Upper lobe of left lung (tissue), 6 donors: ENCODE measurements around the gene ELP4. TPM values are rescaled to one million over a fixed set of nuclear protein-coding genes. Genes with fewer than 3 reads are reported as not detected.

Experiments used
- ATAC-seq, 2 donors: fragments of 200-7000 bp; cut with Tn5 transposase; one replicate each; pipeline ENCODE4 v1.9.1; 2022; ENCODE audit warnings: mild to moderate bottlenecking in 2 of 2, moderate library complexity in 2 of 2; ENCODE audit not compliant: low FRiP score in 2 of 2
- DNase-seq, 2 donors: peaks; one replicate each; pipeline ENCODE4 v3.0.0-alpha.2; 2019 to 2020
- H3K27ac ChIP-seq, 4 donors: fragments of 200-600 bp; sonication (generic); one replicate each; pipeline ENCODE4 v1.5.1; 2016 to 2019
- H3K27me3 ChIP-seq, 4 donors: fragments of 200-600 bp; sonication (generic); one replicate each; pipeline ENCODE4 v1.5.1; 2017 to 2019
- H3K36me3 ChIP-seq, 4 donors: fragments of 200-600 bp; sonication (generic); one replicate each; pipeline ENCODE4 v1.5.1; 2016 to 2019
- H3K4me1 ChIP-seq, 4 donors: fragments of 200-600 bp; sonication (generic); one replicate each; pipeline ENCODE4 v1.5.1; 2018 to 2019
- H3K4me3 ChIP-seq, 4 donors: fragments of 200-600 bp; sonication (generic); one replicate each; pipeline ENCODE4 v1.5.1; 2017 to 2019; ENCODE audit warnings: mild to moderate bottlenecking in 2 of 4, moderate library complexity in 1 of 4
- H3K9me3 ChIP-seq, 4 donors: fragments of 200-600 bp; sonication (generic); one replicate each; pipeline ENCODE4 v1.5.1; 2018 to 2019
- CTCF ChIP-seq, 6 experiments: fragments of 450-650 bp in 4 of 6; fragments of 200-600 bp in 2 of 6; sonication (generic) in 2 of 6; IDR thresholded peaks; one replicate each; pipeline ENCODE4 v1.5.1; 2016 to 2019; ENCODE audit warnings: antibody characterized with exemption in 6 of 6
- EP300 ChIP-seq, 4 donors: sonication (generic); formaldehyde crosslinking; IDR thresholded peaks; one replicate each; pipeline ENCODE4 v1.5.1; 2017; ENCODE audit warnings: antibody characterized with exemption in 4 of 4, control low read depth in 2 of 4
- POLR2A ChIP-seq, 4 donors: fragments of 450-650 bp; IDR thresholded peaks; one replicate each; pipeline ENCODE4 v1.5.1; 2016 to 2017; ENCODE audit warnings: antibody characterized with exemption in 4 of 4, mild to moderate bottlenecking in 2 of 4
- POLR2AphosphoS5 ChIP-seq, 2 donors: sonication (generic); formaldehyde crosslinking; IDR thresholded peaks; one replicate each; pipeline ENCODE4 v1.5.1; 2017; ENCODE audit warnings: antibody characterized with exemption in 2 of 2
- WGBS, 2 donors: methylation state at CpG; one replicate each; pipeline ENCODE4 v1.1.5; 2017 to 2018; 5-methylcytosine and 5-hydroxymethylcytosine counted together
- total RNA-seq, 6 donors: library from RNA; depleted of rRNA in 4 of 6; stranded (reverse); fragments of >200 nt in 4 of 6; gene quantifications; one replicate each; pipeline versions ENCODE4 v1.1.0 to v1.2.1, GENCODE V29; 2016 to 2021
- donor health status: DM: no; HTN: no; CAD: no; lungs with moderate emphysema.
- donor health status: DM: no; HTN: yes; CAD: no; lungs with severe emphysema.

Gene ELP4
- total RNA-seq, 6 donors from 2014 or later, result 6.3 to 34.7 (median 18.6) TPM

- peaks cover 0 to 3% (median 0%) of the 10 kb centered on the region in 4 donors for H3K36me3 ChIP-seq
- 86 to 91% methylated on average over 14 to 16 of the region's 16 CpGs for WGBS, 2 donors
- no peak overlapping the region for H3K27ac ChIP-seq
These were observed 277.6 kb downstream of the ELP4 start for GRCh38 chr11:31786996-31787685.

DNA sequence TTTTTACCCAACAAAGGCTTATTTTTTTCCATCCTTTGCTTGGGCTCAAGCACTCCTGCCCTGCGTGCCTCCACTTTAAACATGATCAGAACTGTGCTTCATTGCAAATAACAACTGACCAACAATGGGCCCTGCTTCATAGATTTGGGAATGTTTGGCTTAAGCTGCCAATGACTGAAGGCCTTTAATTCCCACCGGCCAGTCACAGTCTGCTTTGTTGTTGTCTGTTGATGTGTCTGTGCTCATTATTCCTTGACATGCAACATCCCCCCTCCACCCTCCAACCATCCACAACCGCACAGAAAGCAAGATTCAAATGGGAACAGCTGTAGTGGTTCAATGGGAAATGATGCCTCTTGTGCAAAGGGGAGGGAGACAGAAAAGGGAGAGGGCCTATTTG lies 278.5 kb downstream of the ELP4 start:
- DNase-seq, result no peak
- H3K27ac ChIP-seq, result no peak overlapping the region
- ATAC-seq, result no peak
- TF ChIP-seq POLR2AphosphoS5 (IDR thresholded peaks at IDR 0.05), result no peak
- TF ChIP-seq CTCF (IDR thresholded peaks at IDR 0.05), result no peak
- no peak for TF ChIP-seq EP300 (IDR thresholded peaks at IDR 0.05)
- no peak for TF ChIP-seq POLR2A (IDR thresholded peaks at IDR 0.05)
- no peaks in the 10 kb centered on the region for H3K27me3 ChIP-seq
- H3K4me1 ChIP-seq, result no peaks in the 10 kb centered on the region
- WGBS, 2 donors, result 90 to 93% methylated on average over 3 of the region's 3 CpGs
- H3K9me3 ChIP-seq, result no peaks in the 10 kb centered on the region
- H3K4me3 ChIP-seq, result no peak overlapping the region
- peaks cover 0 to 3% (median 0%) of the 10 kb centered on the region in 4 donors for H3K36me3 ChIP-seq

More at GRCh38 chr11:31786996-31787685, 277.6 kb downstream of the ELP4 start:
- Histone ChIP-seq H3K9me3 (no peaks in the 10 kb centered on the region), H3K27me3 (no peaks in the 10 kb centered on the region), H3K4me3 (no peak overlapping the region), H3K4me1 (no peaks in the 10 kb centered on the region)
- ATAC-seq, result peak in 1 of 2 donors; percentile 21
- TF ChIP-seq EP300 (IDR thresholded peaks at IDR 0.05) (no peak), POLR2A (IDR thresholded peaks at IDR 0.05) (no peak), CTCF (IDR thresholded peaks at IDR 0.05) (no peak), POLR2AphosphoS5 (IDR thresholded peaks at IDR 0.05) (no peak)
- no peak for DNase-seq

DNA sequence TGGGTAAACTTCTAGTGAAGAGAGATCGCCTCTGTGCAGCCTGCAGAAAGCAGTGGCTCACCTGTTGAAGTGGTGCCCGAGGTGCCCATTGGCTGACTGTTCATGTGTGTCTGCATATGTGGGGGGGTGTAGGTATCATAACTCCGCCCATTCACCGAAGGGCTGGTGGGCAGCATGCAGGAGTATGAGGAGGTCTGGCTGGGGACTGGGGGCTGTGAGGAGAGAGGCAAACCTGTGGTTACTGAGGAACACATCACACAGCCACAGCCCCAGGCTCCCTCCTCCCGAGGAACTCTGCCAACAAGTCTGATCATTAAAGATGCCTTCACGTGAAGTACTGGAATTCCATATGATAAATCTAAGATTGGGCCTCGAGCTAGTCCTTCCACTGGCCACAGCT lies 281.1 kb downstream of the ELP4 start:
- H3K27ac ChIP-seq, result no peak overlapping the region
- TF ChIP-seq CTCF (IDR thresholded peaks at IDR 0.05) (no peak), POLR2AphosphoS5 (IDR thresholded peaks at IDR 0.05) (no peak), POLR2A (IDR thresholded peaks at IDR 0.05) (no peak), EP300 (IDR thresholded peaks at IDR 0.05) (no peak)
- DNase-seq, result no peak
- no peaks in the 10 kb centered on the region for H3K36me3 ChIP-seq
- H3K4me3 ChIP-seq, result no peak overlapping the region
- WGBS, 2 donors, result 80% methylated on average over 7 of the region's 7 CpGs
- no peaks in the 10 kb centered on the region for H3K4me1 ChIP-seq
- ATAC-seq, result no peak
- no peaks in the 10 kb centered on the region for H3K27me3 ChIP-seq
- no peaks in the 10 kb centered on the region for H3K9me3 ChIP-seq

- H3K4me3 ChIP-seq, result no peak overlapping the region
- no peaks in the 10 kb centered on the region for H3K36me3 ChIP-seq
- peaks cover 0 to 9% (median 2%) of the 10 kb centered on the region in 4 donors for H3K27me3 ChIP-seq
- 71 to 83% methylated on average over 2 of the region's 2 CpGs for WGBS, 2 donors
- no peak for TF ChIP-seq EP300 (IDR thresholded peaks at IDR 0.05)
- TF ChIP-seq CTCF (IDR thresholded peaks at IDR 0.05), result no peak
- TF ChIP-seq POLR2A (IDR thresholded peaks at IDR 0.05), result no peak
- TF ChIP-seq POLR2AphosphoS5 (IDR thresholded peaks at IDR 0.05), result no peak
- ATAC-seq (no peak), DNase-seq (no peak)
- no peak overlapping the region for H3K27ac ChIP-seq
- H3K9me3 ChIP-seq, result no peaks in the 10 kb centered on the region
- no peaks in the 10 kb centered on the region for H3K4me1 ChIP-seq
These were observed 282.5 kb downstream of the ELP4 start for GRCh38 chr11:31792036-31792435.

- Histone ChIP-seq H3K27ac (no peak overlapping the region), H3K4me1 (peaks cover 0 to 2% (median 0%) of the 10 kb centered on the region in 4 donors), H3K4me3 (no peak overlapping the region), H3K9me3 (no peaks in the 10 kb centered on the region), H3K27me3 (peaks cover 0 to 11% (median 3%) of the 10 kb centered on the region in 4 donors), H3K36me3 (no peaks in the 10 kb centered on the region)
- ATAC-seq, result no peak
- 94 to 95% methylated on average over 2 of the region's 2 CpGs for WGBS, 2 donors
- DNase-seq, result no peak
- TF ChIP-seq EP300 (IDR thresholded peaks at IDR 0.05) (no peak), CTCF (IDR thresholded peaks at IDR 0.05) (no peak), POLR2AphosphoS5 (IDR thresholded peaks at IDR 0.05) (no peak), POLR2A (IDR thresholded peaks at IDR 0.05) (no peak)
These were observed 282.9 kb downstream of the ELP4 start for GRCh38 chr11:31792456-31792855.
